H9 (cell line): ENCODE measurements around the gene AMBRA1. TPM values are rescaled to one million over a fixed set of nuclear protein-coding genes. Genes with fewer than 3 reads are reported as not detected.
A peak's percentile ranks its signal among the peaks of the same experiment; 100 is the strongest.

Experiments
- DNase-seq: peaks from one replicate; pipeline ENCODE4 v3.0.0-alpha.2; 2017
- H2AFZ ChIP-seq: one replicate; pipeline ENCODE4 v1.6.1; 2013; ENCODE audit warnings: mild to moderate bottlenecking, low read length, control low read depth, moderate library complexity
- H2AK5ac ChIP-seq: 2 replicates; pipeline ENCODE4 v1.6.1; 2013; ENCODE audit warnings: low read length, control low read depth, mixed read lengths; ENCODE audit not compliant: insufficient read length
- H2BK120ac ChIP-seq: one replicate; pipeline ENCODE4 v1.6.1; 2013; ENCODE audit warnings: low read depth, mild to moderate bottlenecking, low read length, control low read depth, inconsistent platforms; ENCODE audit not compliant: poor library complexity, severe bottlenecking
- H2BK12ac ChIP-seq: 2 replicates; pipeline ENCODE4 v1.6.1; 2013; ENCODE audit warnings: low read length, control low read depth, mixed read lengths, low read depth; ENCODE audit not compliant: insufficient read length
- H2BK15ac ChIP-seq: 2 replicates; pipeline ENCODE4 v1.6.1; 2013; ENCODE audit warnings: low read depth, low read length, control low read depth
- H2BK20ac ChIP-seq: one replicate; pipeline ENCODE4 v1.6.1; 2013; ENCODE audit warnings: low read depth, mild to moderate bottlenecking, low read length, control low read depth, inconsistent platforms; ENCODE audit not compliant: poor library complexity, severe bottlenecking
- H2BK5ac ChIP-seq: 2 replicates; pipeline ENCODE4 v1.6.1; 2013; ENCODE audit warnings: low read length, control low read depth, mixed read lengths; ENCODE audit not compliant: insufficient read length
- H3K14ac ChIP-seq: 2 replicates; pipeline ENCODE4 v1.6.1; 2013; ENCODE audit warnings: low read length, control low read depth; ENCODE audit not compliant: insufficient read depth
- H3K18ac ChIP-seq: 2 replicates; pipeline ENCODE4 v1.6.1; 2013; ENCODE audit warnings: low read depth, mild to moderate bottlenecking, mixed read lengths, low read length, control low read depth; ENCODE audit not compliant: insufficient read length
- H3K23ac ChIP-seq: 2 replicates; pipeline ENCODE4 v1.6.1; 2013; ENCODE audit warnings: low read length, control low read depth, mixed read lengths, low read depth; ENCODE audit not compliant: insufficient read length
- H3K23me2 ChIP-seq: 2 replicates; pipeline ENCODE4 v1.6.1; 2013; ENCODE audit warnings: low read depth, mild to moderate bottlenecking, mixed read lengths, low read length, control low read depth; ENCODE audit not compliant: insufficient read length, poor library complexity, severe bottlenecking
- H3K27ac ChIP-seq: 2 replicates; pipeline ENCODE4 v1.5.1; 2013; ENCODE audit warnings: low read length, control low read depth, mixed read lengths, low read depth; ENCODE audit not compliant: insufficient read length
- H3K27me3 ChIP-seq: 2 replicates; pipeline ENCODE4 v1.6.1; 2013; ENCODE audit warnings: low read length, control low read depth, inconsistent platforms; ENCODE audit not compliant: insufficient read depth
- H3K4ac ChIP-seq: 2 replicates; pipeline ENCODE4 v1.6.1; 2013; ENCODE audit warnings: low read depth, mild to moderate bottlenecking, control low read depth, inconsistent platforms, low read length, moderate library complexity
- H3K4me1 ChIP-seq: 2 replicates; pipeline ENCODE4 v1.6.1; 2013; ENCODE audit warnings: low read length, control low read depth, inconsistent platforms; ENCODE audit not compliant: insufficient read depth
- H3K4me2 ChIP-seq: 2 replicates; pipeline ENCODE4 v1.6.1; 2013; ENCODE audit warnings: low read length, control low read depth, mixed read lengths; ENCODE audit not compliant: insufficient read length, insufficient read depth
- H3K56ac ChIP-seq: 2 replicates; pipeline ENCODE4 v1.6.1; 2013; ENCODE audit warnings: low read depth, mild to moderate bottlenecking, mixed read lengths, low read length, control low read depth; ENCODE audit not compliant: insufficient read length
- H3K79me1 ChIP-seq: 2 replicates; pipeline ENCODE4 v1.6.1; 2013; ENCODE audit warnings: low read depth, mild to moderate bottlenecking, moderate library complexity, low read length, control low read depth, inconsistent platforms; ENCODE audit not compliant: insufficient read depth, poor library complexity, severe bottlenecking
- H3K79me2 ChIP-seq: 2 replicates; pipeline ENCODE4 v1.6.1; 2013; ENCODE audit warnings: low read length, control low read depth, inconsistent platforms; ENCODE audit not compliant: insufficient read depth
- H3K9ac ChIP-seq: 2 replicates; pipeline ENCODE4 v1.6.1; 2013; ENCODE audit warnings: low read length, control low read depth, mixed read lengths; ENCODE audit not compliant: insufficient read length; ENCODE audit errors: extremely low read depth
- H3K9me3 ChIP-seq: one replicate; pipeline ENCODE4 v1.6.1; 2013; ENCODE audit warnings: low read depth, low read length, inconsistent platforms; ENCODE audit not compliant: control insufficient read depth
- H3T11ph ChIP-seq: one replicate; pipeline ENCODE4 v1.6.1; 2013; ENCODE audit warnings: mild to moderate bottlenecking, low read length, control low read depth, inconsistent platforms
- H4K20me1 ChIP-seq: one replicate; pipeline ENCODE4 v1.6.1; 2013; ENCODE audit not compliant: control insufficient read depth, insufficient read length, insufficient read depth
- H4K5ac ChIP-seq: 2 replicates; pipeline ENCODE4 v1.6.1; 2013; ENCODE audit warnings: low read depth, mild to moderate bottlenecking, mixed read lengths, low read length, control low read depth; ENCODE audit not compliant: insufficient read length
- H4K8ac ChIP-seq: replicated peaks from 2 replicates; pipeline ENCODE4 v1.6.1; 2013; ENCODE audit warnings: low read length, control low read depth, mixed read lengths, low read depth; ENCODE audit not compliant: insufficient read length
- H4K91ac ChIP-seq: 2 replicates; pipeline ENCODE4 v1.6.1; 2013; ENCODE audit warnings: low read depth, mild to moderate bottlenecking, moderate library complexity, mixed read lengths, low read length, control low read depth; ENCODE audit not compliant: insufficient read length
- H3K27ac Mint-ChIP-seq, 3 experiments: 2 replicates in 2 of 3; 3 replicates in 1 of 3; pipeline ENCODE4 v1.8.0; 2020 to 2021; ENCODE audit warnings: mixed read lengths in 3 of 3, mild to moderate bottlenecking in 1 of 3, moderate library complexity in 1 of 3
- H3K27me3 Mint-ChIP-seq: 2 replicates; pipeline ENCODE4 v1.8.0; 2021; ENCODE audit warnings: low read depth, mild to moderate bottlenecking, moderate library complexity, mixed read lengths
- H3K36me3 Mint-ChIP-seq, 3 experiments: 2 replicates in 2 of 3; 3 replicates in 1 of 3; pipeline ENCODE4 v1.8.0; 2020 to 2021; ENCODE audit warnings: low read depth in 3 of 3, mixed read lengths in 3 of 3; ENCODE audit not compliant: insufficient read depth in 1 of 3
- H3K4me1 Mint-ChIP-seq, 2 experiments: 2 replicates each; pipeline ENCODE4 v1.8.0; 2020; ENCODE audit warnings: mixed read lengths in 2 of 2
- H3K4me3 Mint-ChIP-seq, 2 experiments: 2 replicates in 1 of 2; 3 replicates in 1 of 2; pipeline ENCODE4 v1.8.0; 2020 to 2021; ENCODE audit warnings: mild to moderate bottlenecking in 2 of 2, mixed read lengths in 2 of 2, moderate library complexity in 1 of 2
- H3K9me3 Mint-ChIP-seq, 2 experiments: 2 replicates in 1 of 2; 3 replicates in 1 of 2; pipeline ENCODE4 v1.8.0; 2020; ENCODE audit warnings: mild to moderate bottlenecking in 2 of 2, mixed read lengths in 2 of 2, moderate library complexity in 1 of 2
- WGBS: extraction: QIAGEN DNeasy Blood & Tissue Kit; methylation state at CpG from one replicate; pipeline ENCODE4 v1.1.7; 2013; ENCODE audit warnings: missing lambda C conversion rate, low lambda C conversion rate, mixed read lengths; ENCODE audit not compliant: insufficient read length; ENCODE audit errors: extremely low coverage; 5-methylcytosine and 5-hydroxymethylcytosine counted together
- total RNA-seq: library from RNA; stranded (reverse); gene quantifications from 2 replicates; pipeline ENCODE4 v1.2.1, GENCODE V29; 2021
- TF ChIP-seq, protein P1 (sequence below): fragments of 200-600 bp; sonication (generic); conservative IDR thresholded peaks from 3 replicates; pipeline ENCODE4 v1.8.0; 2021; ENCODE audit warnings: antibody characterized with exemption, mild to moderate bottlenecking

Gene AMBRA1
- total RNA-seq, 1 experiment from 2014 or later: 37.5 TPM

GRCh38 chr11:46435679-46436078 is 158.1 kb downstream of the AMBRA1 start:
- H3K9me3 ChIP-seq: no peaks in the 10 kb centered on the region
- H4K5ac ChIP-seq: no peak overlapping the region
- H3T11ph ChIP-seq: no peak overlapping the region
- Mint-ChIP-seq H3K36me3 (peaks cover 18 to 32% (median 20%) of the 10 kb centered on the region in 3 experiments; a peak in 6 of 7 replicates), H3K27ac (peak overlapping the region in 2 of 3 experiments; percentile 61 to 79; a peak in 4 of 7 replicates), H3K4me3 (peak overlapping the region in 1 of 2 experiments; percentile 15; a peak in 2 of 5 replicates), H3K27me3 (no peaks in the 10 kb centered on the region; the same call in 1 of the 2 replicates), H3K4me1 (peaks cover 42 to 45% of the 10 kb centered on the region in 2 experiments), H3K9me3 (no peaks in the 10 kb centered on the region)
- WGBS: no CpG with 5 or more reads among the region's 3 CpGs
- H3K56ac ChIP-seq: no peak overlapping the region
- no peak overlapping the region for H3K14ac ChIP-seq
- H3K9ac ChIP-seq: no peak overlapping the region
- H3K23me2 ChIP-seq: no peaks in the 10 kb centered on the region
- no peak overlapping the region for H2AK5ac ChIP-seq
- H2BK120ac ChIP-seq: no peak overlapping the region
- no peak overlapping the region for H3K23ac ChIP-seq
- no peak overlapping the region for H2BK5ac ChIP-seq
- no peak overlapping the region for H3K27ac ChIP-seq
- no peak overlapping the region for H4K8ac ChIP-seq
- H4K91ac ChIP-seq: no peak overlapping the region
- no peaks in the 10 kb centered on the region for H3K27me3 ChIP-seq
- TF ChIP-seq, protein P1, sequence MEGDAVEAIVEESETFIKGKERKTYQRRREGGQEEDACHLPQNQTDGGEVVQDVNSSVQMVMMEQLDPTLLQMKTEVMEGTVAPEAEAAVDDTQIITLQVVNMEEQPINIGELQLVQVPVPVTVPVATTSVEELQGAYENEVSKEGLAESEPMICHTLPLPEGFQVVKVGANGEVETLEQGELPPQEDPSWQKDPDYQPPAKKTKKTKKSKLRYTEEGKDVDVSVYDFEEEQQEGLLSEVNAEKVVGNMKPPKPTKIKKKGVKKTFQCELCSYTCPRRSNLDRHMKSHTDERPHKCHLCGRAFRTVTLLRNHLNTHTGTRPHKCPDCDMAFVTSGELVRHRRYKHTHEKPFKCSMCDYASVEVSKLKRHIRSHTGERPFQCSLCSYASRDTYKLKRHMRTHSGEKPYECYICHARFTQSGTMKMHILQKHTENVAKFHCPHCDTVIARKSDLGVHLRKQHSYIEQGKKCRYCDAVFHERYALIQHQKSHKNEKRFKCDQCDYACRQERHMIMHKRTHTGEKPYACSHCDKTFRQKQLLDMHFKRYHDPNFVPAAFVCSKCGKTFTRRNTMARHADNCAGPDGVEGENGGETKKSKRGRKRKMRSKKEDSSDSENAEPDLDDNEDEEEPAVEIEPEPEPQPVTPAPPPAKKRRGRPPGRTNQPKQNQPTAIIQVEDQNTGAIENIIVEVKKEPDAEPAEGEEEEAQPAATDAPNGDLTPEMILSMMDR: no peak
- H3K79me1 ChIP-seq: no peaks in the 10 kb centered on the region
- no peak overlapping the region for H2AFZ ChIP-seq
- no peak overlapping the region for H2BK12ac ChIP-seq
- H3K79me2 ChIP-seq: no peaks in the 10 kb centered on the region
- H3K4ac ChIP-seq: no peak overlapping the region
- peaks cover 19% of the 10 kb centered on the region for H3K4me1 ChIP-seq
- no peak overlapping the region for H3K18ac ChIP-seq
- no peak for DNase-seq
- H3K4me2 ChIP-seq: no peak overlapping the region
- H4K20me1 ChIP-seq: no peaks in the 10 kb centered on the region
- no peak overlapping the region for H2BK20ac ChIP-seq
- H2BK15ac ChIP-seq: no peak overlapping the region
